SK-N-SH treated with all-trans-retinoic acid at 6 μM for 48 hours (cell line): ENCODE data around the gene RAB4A.

Experiments
- ATAC-seq: fragments of 200-7000 bp; cut with Tn5 transposase; 3 replicates; pipeline ENCODE4 v1.9.1; 2020; ENCODE audit warnings: mild to moderate bottlenecking, moderate library complexity
- ARNTL ChIP-seq: fragments of 450-650 bp; formaldehyde crosslinking; IDR thresholded peaks from 2 replicates; pipeline ENCODE4 v1.5.0; 2020; ENCODE audit warnings: low read depth, mild to moderate bottlenecking, moderate library complexity, borderline replicate concordance
- CREB5 ChIP-seq: fragments of 250-450 bp; sonication (Bioruptor Pico); IDR thresholded peaks from 2 replicates; pipeline ENCODE4 v1.5.1; 2020; ENCODE audit warnings: low read depth, mild to moderate bottlenecking, moderate library complexity
- CSDC2 ChIP-seq: fragments of 250-450 bp; sonication (Bioruptor Pico); IDR thresholded peaks from 2 replicates; pipeline ENCODE4 v1.5.0; 2020; ENCODE audit warnings: mild to moderate bottlenecking, moderate library complexity
- CSRNP3 ChIP-seq: fragments of 250-450 bp; sonication (Bioruptor Pico); IDR thresholded peaks from 2 replicates; pipeline ENCODE4 v1.5.1; 2021; ENCODE audit warnings: mild to moderate bottlenecking, moderate library complexity
- ESRRG ChIP-seq: fragments of 250-450 bp; sonication (Bioruptor Pico); IDR thresholded peaks from 2 replicates; pipeline ENCODE4 v1.6.1; 2021; ENCODE audit warnings: mild to moderate bottlenecking
- GLIS3 ChIP-seq: fragments of 250-450 bp; sonication (Bioruptor Pico); IDR thresholded peaks from 2 replicates; pipeline ENCODE4 v1.5.0; 2020; ENCODE audit warnings: mild to moderate bottlenecking, moderate library complexity
- ISL1 ChIP-seq: fragments of 250-450 bp; sonication (Bioruptor Pico); IDR thresholded peaks from 2 replicates; pipeline ENCODE4 v2.1.2; 2022; ENCODE audit warnings: mild to moderate bottlenecking, moderate library complexity
- PATZ1 ChIP-seq: fragments of 250-450 bp; sonication (Bioruptor Pico); IDR thresholded peaks from 2 replicates; pipeline ENCODE4 v1.8.0; 2020; ENCODE audit warnings: mild to moderate bottlenecking, moderate library complexity, borderline replicate concordance
- POU6F1 ChIP-seq: fragments of 250-450 bp; sonication (Bioruptor Pico); IDR thresholded peaks from 2 replicates; pipeline ENCODE4 v1.8.0; 2021; ENCODE audit warnings: low read depth, mild to moderate bottlenecking, moderate library complexity, borderline replicate concordance
- PPARA ChIP-seq: fragments of 250-450 bp; sonication (Bioruptor Pico); IDR thresholded peaks from 2 replicates; pipeline ENCODE4 v1.5.0; 2020; ENCODE audit warnings: mild to moderate bottlenecking, borderline replicate concordance
- RARB ChIP-seq: fragments of 250-450 bp; sonication (Bioruptor Pico); IDR thresholded peaks from 2 replicates; pipeline ENCODE4 v1.8.0; 2021; ENCODE audit warnings: mild to moderate bottlenecking, moderate library complexity
- SNAI2 ChIP-seq: fragments of 250-450 bp; sonication (Bioruptor Pico); IDR thresholded peaks from 2 replicates; pipeline ENCODE4 v1.5.0; 2020; ENCODE audit warnings: mild to moderate bottlenecking, moderate library complexity
- TCF4 ChIP-seq: fragments of 250-450 bp; sonication (Bioruptor Pico); IDR thresholded peaks from 2 replicates; pipeline ENCODE4 v1.8.0; 2021; ENCODE audit warnings: mild to moderate bottlenecking, moderate library complexity, borderline replicate concordance
- TOX ChIP-seq: fragments of 250-450 bp; sonication (Bioruptor Pico); IDR thresholded peaks from 2 replicates; pipeline ENCODE4 v1.8.0; 2021; ENCODE audit warnings: mild to moderate bottlenecking, moderate library complexity, borderline replicate concordance
- TSHZ2 ChIP-seq: fragments of 250-450 bp; sonication (Bioruptor Pico); IDR thresholded peaks from 2 replicates; pipeline ENCODE4 v1.5.0; 2020; ENCODE audit warnings: mild to moderate bottlenecking, moderate library complexity
- ZC3H10 ChIP-seq: fragments of 250-450 bp; sonication (Bioruptor Pico); IDR thresholded peaks from 2 replicates; pipeline ENCODE4 v1.5.1; 2021; ENCODE audit warnings: mild to moderate bottlenecking, moderate library complexity
- ZFP30 ChIP-seq: fragments of 450-650 bp; formaldehyde crosslinking; IDR thresholded peaks from 2 replicates; pipeline ENCODE4 v1.5.0; 2022; ENCODE audit warnings: mild to moderate bottlenecking, moderate library complexity
- ZNF565 ChIP-seq: fragments of 450-650 bp; formaldehyde crosslinking; conservative IDR thresholded peaks from 2 replicates; pipeline ENCODE4 v1.5.0; 2020; ENCODE audit warnings: low read depth, mild to moderate bottlenecking, moderate library complexity
- ZNF8 ChIP-seq: fragments of 450-650 bp; formaldehyde crosslinking; IDR thresholded peaks from 2 replicates; pipeline ENCODE4 v1.5.0; 2020; ENCODE audit warnings: mild to moderate bottlenecking, moderate library complexity

Gene RAB4A

GRCh38 chr1:229339086-229339485, 68.2 kb downstream of the RAB4A start:
- no peak for ATAC-seq
- TF ChIP-seq POU6F1 (CRISPR knock-in tag) (no peak), TSHZ2 (CRISPR knock-in tag) (no peak), ESRRG (CRISPR knock-in tag) (no peak), ARNTL (no peak), GLIS3 (CRISPR knock-in tag) (no peak), SNAI2 (CRISPR knock-in tag) (no peak), ZFP30 (CRISPR knock-in tag) (no peak), ZNF565 (CRISPR knock-in tag) (no peak), CSRNP3 (CRISPR knock-in tag) (no peak), ZNF8 (no peak), ISL1 (no peak), TOX (CRISPR knock-in tag) (no peak), CREB5 (CRISPR knock-in tag) (no peak), ZC3H10 (CRISPR knock-in tag) (no peak), TCF4 (CRISPR knock-in tag) (no peak), PATZ1 (CRISPR knock-in tag) (no peak), CSDC2 (CRISPR knock-in tag) (no peak), RARB (CRISPR knock-in tag) (no peak), PPARA (CRISPR knock-in tag) (no peak)

GRCh38 chr1:229339520-229339919, 68.6 kb downstream of the RAB4A start:
- TF ChIP-seq CSRNP3 (CRISPR knock-in tag) (no peak), RARB (CRISPR knock-in tag) (no peak), PATZ1 (CRISPR knock-in tag) (no peak), ZNF565 (CRISPR knock-in tag) (no peak)
- TF ChIP-seq, all 23 proteins: peak for 0
- ATAC-seq, result no peak
